Thyroid gland (tissue), 4 donors: ENCODE data around the gene SHISA3. TPM values are rescaled to one million over a fixed set of nuclear protein-coding genes. Genes with fewer than 3 reads are reported as not detected.

Experiments used
- DNase-seq, 2 donors: peaks; one replicate each; pipeline ENCODE4 v3.0.0-alpha.2; 2019
- H3K27ac ChIP-seq, 3 donors: fragments of 200-600 bp; sonication (generic); 1 replicate in 2 of 3; 2 replicates in 1 of 3; pipeline ENCODE4 v1.5.1; 2016 to 2019; ENCODE audit warnings: mild to moderate bottlenecking in 1 of 3, moderate library complexity in 1 of 3
- H3K27me3 ChIP-seq: fragments of 200-600 bp; sonication (generic); one replicate; pipeline ENCODE4 v1.5.1; 2019
- H3K36me3 ChIP-seq, 2 donors: fragments of 200-600 bp; sonication (generic); one replicate each; pipeline ENCODE4 v1.5.1; 2016 to 2019
- H3K4me1 ChIP-seq, 2 donors: fragments of 200-600 bp; sonication (generic); one replicate each; pipeline ENCODE4 v1.5.1; 2017 to 2019
- H3K4me3 ChIP-seq, 3 donors: fragments of 200-600 bp; sonication (generic); replicated peaks in 1 of 3; 1 replicate in 2 of 3; 2 replicates in 1 of 3; pipeline ENCODE4 v1.5.1; 2016; ENCODE audit warnings: mild to moderate bottlenecking in 1 of 3
- H3K9me3 ChIP-seq: fragments of 200-600 bp; sonication (generic); one replicate; pipeline ENCODE4 v1.5.1; 2017
- WGBS, 2 donors: methylation state at CpG; one replicate each; pipeline ENCODE4 v1.1.5; 2017; 5-methylcytosine and 5-hydroxymethylcytosine counted together
- intact Hi-C: fragments of 100-400 bp; cut with DNase I; formaldehyde crosslinking; loops from one replicate; pipeline ENCODE4 v1.15.1; 2023
- total RNA-seq, 4 donors: library from RNA; depleted of rRNA; stranded (reverse); fragments of >200 nt; gene quantifications; one replicate each; pipeline ENCODE4 v1.2.3, GENCODE V29; 2016
- TF ChIP-seq, protein P1 (sequence below), 6 experiments: fragments of 200-600 bp in 3 of 6; fragments of 450-650 bp in 3 of 6; sonication (generic) in 3 of 6; IDR thresholded peaks; one replicate each; pipeline ENCODE4 v1.5.1; 2016 to 2019; ENCODE audit warnings: antibody characterized with exemption in 6 of 6, mild to moderate bottlenecking in 2 of 6, inconsistent platforms in 1 of 6, moderate library complexity in 1 of 6

Gene SHISA3
- total RNA-seq, 4 donors from 2014 or later: 3.1 to 5.7 (median 4.0) TPM

DNA sequence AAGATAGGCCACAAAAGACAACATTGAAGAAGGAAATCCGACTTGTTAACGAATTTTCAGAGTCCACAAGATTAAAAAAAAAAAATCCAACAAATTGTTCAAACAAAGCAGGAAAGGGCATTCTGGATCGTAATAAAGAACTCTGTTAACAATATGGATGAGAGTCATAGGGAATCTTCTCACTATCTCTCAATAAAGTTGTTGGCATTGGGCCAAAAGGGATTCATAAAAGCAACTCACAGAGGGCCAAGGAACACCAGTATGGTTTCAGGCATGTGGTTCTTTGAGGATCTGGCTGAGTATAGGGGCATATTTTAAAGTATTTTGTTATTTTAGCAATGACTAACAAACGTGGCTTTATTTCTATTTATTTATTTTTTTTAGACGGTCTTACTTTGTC lies 49.5 kb downstream of the SHISA3 start:
- H3K36me3 ChIP-seq: peaks cover 7 to 21% of the 10 kb centered on the region in 2 donors
- TF ChIP-seq, protein P1, sequence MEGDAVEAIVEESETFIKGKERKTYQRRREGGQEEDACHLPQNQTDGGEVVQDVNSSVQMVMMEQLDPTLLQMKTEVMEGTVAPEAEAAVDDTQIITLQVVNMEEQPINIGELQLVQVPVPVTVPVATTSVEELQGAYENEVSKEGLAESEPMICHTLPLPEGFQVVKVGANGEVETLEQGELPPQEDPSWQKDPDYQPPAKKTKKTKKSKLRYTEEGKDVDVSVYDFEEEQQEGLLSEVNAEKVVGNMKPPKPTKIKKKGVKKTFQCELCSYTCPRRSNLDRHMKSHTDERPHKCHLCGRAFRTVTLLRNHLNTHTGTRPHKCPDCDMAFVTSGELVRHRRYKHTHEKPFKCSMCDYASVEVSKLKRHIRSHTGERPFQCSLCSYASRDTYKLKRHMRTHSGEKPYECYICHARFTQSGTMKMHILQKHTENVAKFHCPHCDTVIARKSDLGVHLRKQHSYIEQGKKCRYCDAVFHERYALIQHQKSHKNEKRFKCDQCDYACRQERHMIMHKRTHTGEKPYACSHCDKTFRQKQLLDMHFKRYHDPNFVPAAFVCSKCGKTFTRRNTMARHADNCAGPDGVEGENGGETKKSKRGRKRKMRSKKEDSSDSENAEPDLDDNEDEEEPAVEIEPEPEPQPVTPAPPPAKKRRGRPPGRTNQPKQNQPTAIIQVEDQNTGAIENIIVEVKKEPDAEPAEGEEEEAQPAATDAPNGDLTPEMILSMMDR (IDR thresholded peaks at IDR 0.05): no peak
- intact Hi-C loops: no loop called here
- H3K4me1 ChIP-seq: peaks cover 8% of the 10 kb centered on the region in 2 donors
- WGBS, 2 donors: 65 to 67% methylated on average over 5 of the region's 5 CpGs
- no peak overlapping the region for H3K4me3 ChIP-seq
- no peak for DNase-seq
- H3K27ac ChIP-seq: no peak overlapping the region
- H3K9me3 ChIP-seq: no peaks in the 10 kb centered on the region
- no peaks in the 10 kb centered on the region for H3K27me3 ChIP-seq

Other genes with a start within 250 kb of the SHISA3 start
- under 1 TPM in 1 of 4 donors, not detected in 3; 0.13 TPM for gene BEND4, start 244.8 kb upstream of the SHISA3 start, total RNA-seq